Measurements from ENCODE around the gene MAP10.

The MAP10 gene

DNA sequence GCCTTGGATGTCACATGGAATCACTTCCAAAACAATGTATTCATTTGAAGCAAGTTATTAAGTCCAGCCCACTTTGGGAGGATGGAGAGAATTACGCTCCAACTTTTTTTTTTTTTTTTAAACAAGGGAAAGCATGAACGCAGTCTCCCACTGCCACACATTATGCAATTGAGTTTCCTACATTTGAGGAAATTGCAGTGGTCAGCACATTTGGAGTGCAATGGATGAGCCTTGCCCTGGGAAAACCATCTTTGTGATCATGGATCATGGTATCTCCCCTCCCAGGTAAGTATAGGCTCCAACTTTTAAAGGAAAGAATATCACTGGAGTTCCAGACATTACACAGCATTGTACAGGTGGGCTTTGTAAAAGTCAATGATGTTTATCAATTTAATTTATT, 26.7 kb downstream of the MAP10 start:
- Histone ChIP-seq H3F3A (ENCODE audit: insufficient read depth, low read length) (no peaks in the 10 kb centered on the region), H3K9me3 (replicated peaks; ENCODE audit: insufficient read depth, low read length) (no peaks in the 10 kb centered on the region), H2AFZ (ENCODE audit: low read length) (no peak overlapping the region), H3K27me3 (replicated peaks; ENCODE audit: insufficient read depth, low read length) (no peaks in the 10 kb centered on the region), H3K9me2 (replicated peaks; ENCODE audit: insufficient read depth, low read length) (no peaks in the 10 kb centered on the region), H3K9ac (ENCODE audit: low read length) (no peak overlapping the region), H3K4me2 (ENCODE audit: low read depth, low read length) (no peak overlapping the region), H3K4me3 (ENCODE audit: low read length) (no peak overlapping the region), H3K36me3 (replicated peaks; ENCODE audit: insufficient read depth, low read length) (no peaks in the 10 kb centered on the region), H3K27ac (ENCODE audit: low read length) (no peak overlapping the region), H4K20me1 (ENCODE audit: insufficient read depth, low read length) (no peaks in the 10 kb centered on the region), H3K79me2 (ENCODE audit: low read length) (no peaks in the 10 kb centered on the region), H3K4me1 (ENCODE audit: low read length) (no peaks in the 10 kb centered on the region)
- DNase-seq: no peak
- TF ChIP-seq CTCF (IDR thresholded peaks at IDR 0.05; ENCODE audit: low read length): no peak
- TF ChIP-seq EZH2 (optimal IDR thresholded peaks at IDR 0.05; ENCODE audit: low read depth, low read length): no peak
- no peak for TF ChIP-seq EZH2phosphoT487 (IDR thresholded peaks at IDR 0.05; ENCODE audit: low read length)

DNA sequence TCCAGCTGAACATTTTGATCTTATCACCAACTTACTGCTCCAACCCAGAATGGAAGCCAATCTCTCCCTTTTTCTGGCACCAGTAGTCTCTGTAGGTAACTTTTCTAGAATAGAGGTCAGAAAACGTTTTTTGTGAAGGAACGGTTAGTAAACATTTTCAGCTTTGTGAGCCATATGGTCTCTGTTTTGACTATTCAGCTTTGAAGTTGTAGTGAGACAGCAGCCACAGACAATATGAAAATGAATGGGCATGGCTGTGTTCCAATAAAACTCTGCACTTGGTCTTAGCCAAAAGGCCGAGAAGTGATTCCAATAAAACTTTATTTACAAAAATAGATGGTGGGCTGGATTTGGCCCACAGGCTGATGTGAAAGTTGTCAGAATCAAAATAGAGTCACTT, 28.9 kb downstream of the MAP10 start:
- Histone ChIP-seq H3K9ac (ENCODE audit: low read length) (no peak overlapping the region), H3K4me3 (ENCODE audit: low read length) (no peak overlapping the region)
- no peak for TF ChIP-seq EZH2phosphoT487 (IDR thresholded peaks at IDR 0.05; ENCODE audit: low read length)
- TF ChIP-seq CTCF (IDR thresholded peaks at IDR 0.05; ENCODE audit: low read length): no peak
- no peak for TF ChIP-seq EZH2 (optimal IDR thresholded peaks at IDR 0.05; ENCODE audit: low read depth, low read length)

DNA sequence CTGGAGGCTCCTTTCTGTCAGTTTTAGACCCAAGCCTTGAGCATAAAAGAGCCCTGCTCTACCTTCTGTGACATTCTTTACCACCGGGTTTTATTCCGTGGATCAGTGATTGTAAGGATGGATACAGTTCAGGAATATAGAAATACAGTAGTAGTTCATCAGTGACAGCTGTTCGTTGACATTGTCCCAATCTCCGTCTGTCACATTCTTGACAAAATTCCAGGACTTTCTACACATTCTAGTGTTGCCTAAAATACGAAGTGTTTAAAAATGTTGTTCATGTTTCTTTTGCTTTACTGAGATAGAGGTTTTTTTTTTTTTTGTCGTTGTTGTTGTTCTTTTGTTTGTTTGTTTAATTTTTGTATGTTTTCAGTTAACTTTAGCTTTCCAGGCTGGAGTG, 29.9 kb downstream of the MAP10 start:
- no peaks in the 10 kb centered on the region for H3K36me3 ChIP-seq (replicated peaks; ENCODE audit: insufficient read depth, low read length)
- no peaks in the 10 kb centered on the region for H3K27me3 ChIP-seq (replicated peaks; ENCODE audit: insufficient read depth, low read length)
- no peaks in the 10 kb centered on the region for H3F3A ChIP-seq (ENCODE audit: insufficient read depth, low read length)
- no peaks in the 10 kb centered on the region for H4K20me1 ChIP-seq (ENCODE audit: insufficient read depth, low read length)
- no peak for DNase-seq
- no peak overlapping the region for H2AFZ ChIP-seq (ENCODE audit: low read length)
- H3K27ac ChIP-seq (ENCODE audit: low read length): no peak overlapping the region
- no peaks in the 10 kb centered on the region for H3K4me1 ChIP-seq (ENCODE audit: low read length)
- H3K79me2 ChIP-seq (ENCODE audit: low read length): no peaks in the 10 kb centered on the region
- no peaks in the 10 kb centered on the region for H3K9me2 ChIP-seq (replicated peaks; ENCODE audit: insufficient read depth, low read length)
- H3K9ac ChIP-seq (ENCODE audit: low read length): no peak overlapping the region
- no peak overlapping the region for H3K4me2 ChIP-seq (ENCODE audit: low read depth, low read length)
- no peak for TF ChIP-seq CTCF (IDR thresholded peaks at IDR 0.05; ENCODE audit: low read length)
- no peak for TF ChIP-seq EZH2 (optimal IDR thresholded peaks at IDR 0.05; ENCODE audit: low read depth, low read length)
- no peak for TF ChIP-seq EZH2phosphoT487 (IDR thresholded peaks at IDR 0.05; ENCODE audit: low read length)
- H3K4me3 ChIP-seq (ENCODE audit: low read length): no peak overlapping the region
- H3K9me3 ChIP-seq (replicated peaks; ENCODE audit: insufficient read depth, low read length): no peaks in the 10 kb centered on the region

More for the DNA sequence above, 28.9 kb downstream of the MAP10 start:
- Histone ChIP-seq H3K9me2 (replicated peaks; ENCODE audit: insufficient read depth, low read length) (no peaks in the 10 kb centered on the region), H2AFZ (ENCODE audit: low read length) (no peak overlapping the region), H3K9me3 (replicated peaks; ENCODE audit: insufficient read depth, low read length) (no peaks in the 10 kb centered on the region), H3K27me3 (replicated peaks; ENCODE audit: insufficient read depth, low read length) (no peaks in the 10 kb centered on the region), H3F3A (ENCODE audit: insufficient read depth, low read length) (no peaks in the 10 kb centered on the region), H3K4me1 (ENCODE audit: low read length) (no peaks in the 10 kb centered on the region), H3K27ac (ENCODE audit: low read length) (no peak overlapping the region), H3K79me2 (ENCODE audit: low read length) (no peaks in the 10 kb centered on the region), H3K4me2 (ENCODE audit: low read depth, low read length) (no peak overlapping the region), H4K20me1 (ENCODE audit: insufficient read depth, low read length) (no peaks in the 10 kb centered on the region), H3K36me3 (replicated peaks; ENCODE audit: insufficient read depth, low read length) (no peaks in the 10 kb centered on the region)
- DNase-seq: no peak
